HCT116 (cell line): ENCODE measurements around the gene MMADHC. TPM values are rescaled to one million over a fixed set of nuclear protein-coding genes. Genes with fewer than 3 reads are reported as not detected.

Source experiments
- ATAC-seq: fragments of 200-7000 bp; cut with Tn5 transposase; 2 replicates; pipeline ENCODE4 v1.9.1; 2020; ENCODE audit warnings: mild to moderate bottlenecking, moderate library complexity
- BruUV-seq: library from RNA; stranded (reverse); fragments of 400-500 nt; replicated peaks from 2 replicates; lab custom pipeline; 2021; lab: Mats Ljungman, UMichigan
- CTCF ChIA-PET: fragments of 300-600 bp; sonication (Branson Sonifier 250); formaldehyde crosslinking; loops from one replicate; lab custom pipeline; 2021; ENCODE audit warnings: antibody characterized with exemption; lab: Charles Lee
- POLR2A ChIA-PET: fragments of 300-600, 350-600 bp; sonication (Branson Sonifier 250); formaldehyde crosslinking; loops from one replicate; lab custom pipeline; 2021; ENCODE audit warnings: antibody characterized with exemption; lab: Charles Lee
- RAD21 ChIA-PET, 2 experiments: fragments of 300-600 bp; sonication (Branson Sonifier 250); formaldehyde crosslinking; loops; one replicate each; lab custom pipeline; 2023; ENCODE audit warnings: low total read pairs in 2 of 2; ENCODE audit not compliant: uncharacterized antibody in 2 of 2, unreplicated experiment in 2 of 2, low non-redundant PET in 1 of 2; lab: Charles Lee
- DNase-seq: peaks from one replicate; pipeline ENCODE4 v3.0.0-alpha.2; 2010; ENCODE audit warnings: low read depth, low spot score
- H2AFZ ChIP-seq: fragments of 200-600 bp; shearing (Covaris generic), sonication (generic); 2 replicates; pipeline ENCODE4 v1.6.1; 2017; ENCODE audit warnings: low read depth, mixed run types, mixed read lengths, antibody characterized with exemption, low read length; ENCODE audit not compliant: poor library complexity, severe bottlenecking
- H3K27ac ChIP-seq: 2 replicates; pipeline ENCODE4 v1.5.1; 2012; ENCODE audit warnings: low read depth, low read length
- H3K27me3 ChIP-seq: fragments of 200-600 bp; sonication (generic); 2 replicates; pipeline ENCODE4 v1.6.1; 2016; ENCODE audit warnings: mixed run types, low read length, mixed read lengths; ENCODE audit not compliant: insufficient read depth
- H3K36me3 ChIP-seq, 2 experiments: fragments of 200-500 bp in 1 of 2; fragments of 200-600 bp in 1 of 2; sonication (Bioruptor generic) in 1 of 2; sonication (generic) in 1 of 2; 2 replicates each; pipeline versions ENCODE4 v1.5.1 to v1.6.1; 2014 to 2016; ENCODE audit warnings: low read length in 2 of 2, inconsistent platforms in 1 of 2, mixed read lengths in 1 of 2, mixed run types in 1 of 2; ENCODE audit not compliant: insufficient read depth in 2 of 2, control insufficient read depth in 1 of 2
- H3K4me1 ChIP-seq, 2 experiments: fragments of 200-600 bp in 1 of 2; sonication (generic) in 1 of 2; 2 replicates each; pipeline versions ENCODE4 v1.5.1 to v1.6.1; 2012 to 2017; ENCODE audit warnings: low read length in 2 of 2, inconsistent platforms in 1 of 2, mild to moderate bottlenecking in 1 of 2, mixed read lengths in 1 of 2, mixed run types in 1 of 2, moderate library complexity in 1 of 2; ENCODE audit not compliant: insufficient read depth in 2 of 2, control insufficient read depth in 1 of 2
- H3K4me2 ChIP-seq: fragments of 200-600 bp; sonication (generic); 2 replicates; pipeline ENCODE4 v1.6.1; 2017; ENCODE audit warnings: mixed run types, low read length, mixed read lengths
- H3K4me3 ChIP-seq, 2 experiments: fragments of 200-600 bp in 1 of 2; sonication (generic) in 1 of 2; replicated peaks in 1 of 2; 2 replicates each; pipeline ENCODE4 v1.5.1; 2011 to 2016; ENCODE audit warnings: low read length in 2 of 2, control low read depth in 1 of 2, low read depth in 1 of 2, mild to moderate bottlenecking in 1 of 2, mixed read lengths in 1 of 2, mixed run types in 1 of 2
- H3K79me2 ChIP-seq: fragments of 200-600 bp; sonication (generic); 2 replicates; pipeline ENCODE4 v1.6.1; 2017; ENCODE audit warnings: mild to moderate bottlenecking, mixed run types, low read length, moderate library complexity, mixed read lengths; ENCODE audit not compliant: insufficient read depth
- H3K9ac ChIP-seq: fragments of 200-600 bp; sonication (generic); 2 replicates; pipeline ENCODE4 v1.6.1; 2016; ENCODE audit warnings: low read length, mixed read lengths
- H3K9me2 ChIP-seq: fragments of 200-600 bp; sonication (generic), shearing (Covaris generic); 2 replicates; pipeline ENCODE4 v1.6.1; 2017; ENCODE audit warnings: mixed run types, mild to moderate bottlenecking, moderate library complexity; ENCODE audit not compliant: insufficient read depth
- H3K9me3 ChIP-seq, 2 experiments: fragments of 200-500 bp in 1 of 2; fragments of 200-600 bp in 1 of 2; sonication (Bioruptor generic) in 1 of 2; sonication (generic) in 1 of 2; 2 replicates each; pipeline ENCODE4 v1.6.1; 2014 to 2017; ENCODE audit warnings: low read length in 2 of 2, mixed read lengths in 2 of 2, inconsistent platforms in 1 of 2, low read depth in 1 of 2, mild to moderate bottlenecking in 1 of 2, mixed run types in 1 of 2, moderate library complexity in 1 of 2; ENCODE audit not compliant: control insufficient read depth in 1 of 2, insufficient read depth in 1 of 2
- H4K20me1 ChIP-seq: fragments of 200-600 bp; sonication (generic), shearing (Covaris generic); 2 replicates; pipeline ENCODE4 v1.6.1; 2017; ENCODE audit warnings: mixed run types, mild to moderate bottlenecking, moderate library complexity; ENCODE audit not compliant: insufficient read depth
- ATF3 ChIP-seq: IDR thresholded peaks from 2 replicates; pipeline ENCODE4 v1.6.1; 2012
- CBX3 ChIP-seq: IDR thresholded peaks from 2 replicates; pipeline ENCODE4 v1.6.1; 2012; ENCODE audit warnings: low read depth
- CTCF ChIP-seq, 3 experiments: fragments of 200-600 bp in 1 of 3; sonication (generic) in 1 of 3; IDR thresholded peaks in 2 of 3; conservative IDR thresholded peaks in 1 of 3; 2 replicates each; pipeline ENCODE4 v1.5.1; 2012 to 2017; ENCODE audit warnings: low read depth in 2 of 3, low read length in 2 of 3, antibody characterized with exemption in 1 of 3, borderline replicate concordance in 1 of 3, control low read depth in 1 of 3, mild to moderate bottlenecking in 1 of 3, mixed read lengths in 1 of 3, mixed run types in 1 of 3, moderate library complexity in 1 of 3; ENCODE audit not compliant: insufficient read depth in 1 of 3
- ELF1 ChIP-seq: IDR thresholded peaks from 2 replicates; pipeline ENCODE4 v1.6.1; 2012; ENCODE audit warnings: low read depth, borderline replicate concordance
- EZH2 ChIP-seq: fragments of 200-600 bp; sonication (generic); IDR thresholded peaks from 2 replicates; pipeline ENCODE4 v1.6.1; 2017; ENCODE audit warnings: antibody characterized with exemption, mixed run types
- EZH2phosphoT487 ChIP-seq: fragments of 200-600 bp; IDR thresholded peaks from 2 replicates; pipeline ENCODE4 v1.6.1; 2018; ENCODE audit warnings: antibody characterized with exemption, borderline replicate concordance
- FOSL1 ChIP-seq: IDR thresholded peaks from 2 replicates; pipeline ENCODE4 v1.6.1; 2012; ENCODE audit warnings: low read depth
- MAX ChIP-seq: IDR thresholded peaks from 2 replicates; pipeline ENCODE4 v1.6.1; 2012
- POLR2A ChIP-seq: IDR thresholded peaks from 2 replicates; pipeline ENCODE4 v1.7.0; 2011; ENCODE audit warnings: borderline replicate concordance; ENCODE audit not compliant: insufficient read depth, insufficient read length; ENCODE audit errors: extremely low read depth
- POLR2AphosphoS5 ChIP-seq: IDR thresholded peaks from 2 replicates; pipeline ENCODE4 v1.6.1; 2011; ENCODE audit warnings: mild to moderate bottlenecking, low read depth, low read length, moderate library complexity
- REST ChIP-seq: IDR thresholded peaks from 2 replicates; pipeline ENCODE4 v1.6.1; 2012; ENCODE audit warnings: low read depth
- SIN3A ChIP-seq: IDR thresholded peaks from 2 replicates; pipeline ENCODE4 v1.6.1; 2012; ENCODE audit warnings: low read depth
- SP1 ChIP-seq: IDR thresholded peaks from 2 replicates; pipeline ENCODE4 v1.6.1; 2012; ENCODE audit warnings: low read depth
- SRF ChIP-seq: IDR thresholded peaks from 2 replicates; pipeline ENCODE4 v1.6.1; 2012; ENCODE audit warnings: low read depth
- YY1 ChIP-seq: IDR thresholded peaks from 2 replicates; pipeline ENCODE4 v1.6.1; 2011; ENCODE audit warnings: low read length, low read depth, moderate library complexity, mild to moderate bottlenecking; ENCODE audit not compliant: insufficient replicate concordance; ENCODE audit errors: extremely low read depth
- ZBTB33 ChIP-seq: IDR thresholded peaks from 2 replicates; pipeline ENCODE4 v1.6.1; 2011; ENCODE audit warnings: mild to moderate bottlenecking, low read length, moderate library complexity; ENCODE audit not compliant: insufficient replicate concordance; ENCODE audit errors: extremely low read depth
- ZFX ChIP-seq: fragments of 450-650 bp; IDR thresholded peaks from 2 replicates; pipeline ENCODE4 v1.6.1; 2017
- intact Hi-C: fragments of 100-400 bp; cut with micrococcal nuclease; formaldehyde crosslinking; loops from 2 replicates; pipeline ENCODE4 v1.10.0; 2022
- total RNA-seq: library from RNA; stranded (reverse); gene quantifications from one replicate; pipeline ENCODE4 v1.2.1, GENCODE V29; 2021; ENCODE audit not compliant: unreplicated experiment

MMADHC gene
- total RNA-seq, 1 experiment from 2014 or later, result 135 TPM

GRCh38 chr2:149579972-149580882 lies 7.3 kb downstream of the MMADHC start (continued):
- TF ChIP-seq YY1, result no peak

GRCh38 chr2:149577269-149577668 lies 10.3 kb downstream of the MMADHC start:
- H3K9me3 ChIP-seq, result no peaks in the 10 kb centered on the region
- peaks cover 54 to 74% of the 10 kb centered on the region in 2 experiments for H3K36me3 ChIP-seq
- ATAC-seq (no peak), DNase-seq (no peak)
- no peaks in the 10 kb centered on the region for H3K4me1 ChIP-seq
- no peak overlapping the region for H3K4me3 ChIP-seq
- H3K9me2 ChIP-seq, result no peaks in the 10 kb centered on the region
- BruUV-seq, result no TSS peak
- POLR2A ChIA-PET, result no interaction called here
- peaks cover 7% of the 10 kb centered on the region; the same call in 1 of the 2 replicates for H4K20me1 ChIP-seq
- H3K27me3 ChIP-seq, result no peaks in the 10 kb centered on the region
- H3K79me2 ChIP-seq, result peaks cover 76% of the 10 kb centered on the region
- intact Hi-C loops, result no loop called here
- no peak overlapping the region for H3K27ac ChIP-seq
- H2AFZ ChIP-seq, result no peak overlapping the region
- no peak overlapping the region for H3K9ac ChIP-seq
- no peak overlapping the region for H3K4me2 ChIP-seq
- RAD21 ChIA-PET, result no interaction called here
- CTCF ChIA-PET, result no interaction called here
- TF ChIP-seq POLR2AphosphoS5 (no peak), EZH2 (no peak), CBX3 (no peak), SIN3A (no peak), MAX (no peak), SRF (no peak), ZBTB33 (no peak), REST (no peak), POLR2A (no peak), ZFX (no peak), CTCF (IDR thresholded peaks at IDR 0.05 in 2 of 3, conservative IDR thresholded peaks at IDR 0.05 in 1 of 3; ENCODE audit: borderline replicate concordance in 1 of 3, insufficient read depth in 1 of 3, low read depth in 2 of 3, low read length in 2 of 3) (no peak), EZH2phosphoT487 (no peak), ELF1 (no peak), ATF3 (no peak), FOSL1 (no peak), SP1 (no peak)
